ENCODE data around the gene ARHGAP31. TPM values are rescaled to one million over a fixed set of nuclear protein-coding genes. Genes with fewer than 3 reads are reported as not detected.
A peak's percentile ranks its signal among the peaks of the same experiment; 100 is the strongest.

ARHGAP31 gene
- total and polyA plus RNA-seq, 2 experiments from 2014 or later: 1.2 to 4.3 TPM

- ATAC-seq: no peak
- no peak for DNase-seq (ENCODE audit: low spot score)
- H3K36me3 ChIP-seq (ENCODE audit: insufficient read depth): peaks cover 5% of the 10 kb centered on the region; the same call in 1 of the 2 replicates
- H3K79me2 ChIP-seq (replicated peaks; ENCODE audit: insufficient read depth): peaks cover 9% of the 10 kb centered on the region
- TF ChIP-seq STAT1 (IDR thresholded peaks at IDR 0.05; ENCODE audit: unreplicated experiment) (no peak), REST (IDR thresholded peaks at IDR 0.05; ENCODE audit: unreplicated experiment) (no peak), EZH2 (IDR thresholded peaks at IDR 0.05; ENCODE audit: low read depth, unreplicated experiment) (no peak), ZNF114 (CRISPR knock-in tag; IDR thresholded peaks at IDR 0.05) (no peak), POLR2AphosphoS5 (IDR thresholded peaks at IDR 0.05; ENCODE audit: low read depth) (no peak), NANOG (IDR thresholded peaks at IDR 0.05; ENCODE audit: borderline replicate concordance) (no peak)
- H3F3A ChIP-seq (replicated peaks; ENCODE audit: low read depth): no peaks in the 10 kb centered on the region
- no peaks in the 10 kb centered on the region for H3K27me3 ChIP-seq (ENCODE audit: insufficient read depth)
- Mint-ChIP-seq H3K27ac (peak overlapping the region; percentile 93), H3K4me1 (peaks cover 25% of the 10 kb centered on the region), H3K27me3 (ENCODE audit: insufficient read depth, low read depth, poor library complexity) (peaks cover 11% of the 10 kb centered on the region), H3K4me3 (peak overlapping the region; percentile 96), H3K36me3 (ENCODE audit: low read depth) (peaks cover 13% of the 10 kb centered on the region), H3K9me3 (peaks cover 3% of the 10 kb centered on the region; the same call in 2 of the 3 replicates)
- no peaks in the 10 kb centered on the region for H4K20me1 ChIP-seq (replicated peaks; ENCODE audit: insufficient read depth)
- H3K4me1 ChIP-seq (ENCODE audit: insufficient read depth): peaks cover 10% of the 10 kb centered on the region; the same call in 1 of the 2 replicates
- no peaks in the 10 kb centered on the region for H3K9me2 ChIP-seq (ENCODE audit: insufficient read depth)
- H3K4me3 ChIP-seq: peak overlapping the region; percentile 97
- H3K4me2 ChIP-seq: peak overlapping the region; percentile 99
- H3K27ac ChIP-seq (ENCODE audit: low read depth): no peak overlapping the region
- H2AFZ ChIP-seq: peak overlapping the region; percentile 93
Measured at GRCh38 chr3:119468041-119468440, 173.9 kb downstream of the ARHGAP31 start.

DNA sequence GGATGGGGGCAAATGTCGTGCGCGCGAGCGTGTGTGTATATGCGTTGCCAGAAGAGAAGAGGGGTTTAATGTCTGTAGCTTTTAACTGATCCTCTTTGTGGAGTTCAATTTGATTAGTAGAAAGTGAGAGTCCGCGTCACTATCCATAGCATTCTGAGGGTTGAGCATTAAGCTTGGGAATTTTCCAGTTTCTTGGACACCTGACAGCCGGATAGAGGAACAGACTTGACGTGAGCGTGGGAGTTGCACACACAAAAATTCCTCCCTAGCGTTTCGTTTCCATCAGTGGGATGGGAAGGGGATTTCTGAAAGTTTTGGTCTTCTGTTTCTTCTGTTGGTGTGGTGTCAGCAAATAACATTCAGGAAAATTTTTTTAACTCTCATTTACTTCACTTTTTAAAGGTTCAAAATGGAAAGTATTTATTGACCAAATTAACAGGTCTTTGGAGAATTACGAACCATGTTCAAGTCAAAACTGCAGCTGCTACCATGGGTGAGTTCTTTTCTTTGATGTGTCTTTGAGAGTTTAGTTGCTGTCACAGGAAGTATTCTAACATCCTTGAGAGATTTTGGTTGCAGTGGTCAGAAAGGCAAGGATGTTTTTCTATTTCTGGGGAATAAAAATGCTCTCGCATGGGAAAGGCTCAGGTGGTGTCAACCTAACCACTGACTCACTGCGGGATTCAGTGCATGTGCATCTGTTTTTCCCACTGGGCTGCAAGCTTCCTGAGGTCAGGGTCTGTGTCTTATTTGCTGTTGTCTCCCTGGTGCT lies 175.4 kb downstream of the ARHGAP31 start:
- peaks cover 5% of the 10 kb centered on the region for H3K36me3 ChIP-seq (ENCODE audit: insufficient read depth)
- peak overlapping the region; percentile 97 for H3K4me3 ChIP-seq
- Mint-ChIP-seq H3K4me1 (peaks cover 19% of the 10 kb centered on the region), H3K36me3 (ENCODE audit: low read depth) (peaks cover 13% of the 10 kb centered on the region), H3K9me3 (peaks cover 3% of the 10 kb centered on the region; the same call in 1 of the 3 replicates), H3K27me3 (ENCODE audit: insufficient read depth, low read depth, poor library complexity) (peaks cover 7% of the 10 kb centered on the region), H3K4me3 (peak overlapping the region; percentile 96), H3K27ac (peak overlapping the region; percentile 69; the same call in 1 of the 2 replicates)
- H3K4me1 ChIP-seq (ENCODE audit: insufficient read depth): peaks cover 6% of the 10 kb centered on the region; the same call in 1 of the 2 replicates
- peaks cover 6% of the 10 kb centered on the region for H3K79me2 ChIP-seq (replicated peaks; ENCODE audit: insufficient read depth)
- no peaks in the 10 kb centered on the region for H3F3A ChIP-seq (replicated peaks; ENCODE audit: low read depth)
- H3K9me2 ChIP-seq (ENCODE audit: insufficient read depth): no peaks in the 10 kb centered on the region
- ATAC-seq: no peak
- H3K27me3 ChIP-seq (ENCODE audit: insufficient read depth): no peaks in the 10 kb centered on the region
- no peaks in the 10 kb centered on the region for H4K20me1 ChIP-seq (replicated peaks; ENCODE audit: insufficient read depth)
- DNase-seq (ENCODE audit: low spot score): no peak
- peak overlapping the region; percentile 99 for H3K4me2 ChIP-seq
- peak overlapping the region; percentile 61; the same call in 1 of the 2 replicates for H3K27ac ChIP-seq (ENCODE audit: low read depth)
- peak overlapping the region; percentile 100 for H2AFZ ChIP-seq
- TF ChIP-seq JUNB (IDR thresholded peaks at IDR 0.05; ENCODE audit: unreplicated experiment) (no peak), EZH2 (IDR thresholded peaks at IDR 0.05; ENCODE audit: low read depth, unreplicated experiment) (no peak), NANOG (IDR thresholded peaks at IDR 0.05; ENCODE audit: borderline replicate concordance) (no peak), REST (IDR thresholded peaks at IDR 0.05; ENCODE audit: unreplicated experiment) (no peak), CTCF (conservative IDR thresholded peaks at IDR 0.05; ENCODE audit: low read depth in 2 of 2) (no peak), CREB1 (CRISPR knock-in tag; IDR thresholded peaks at IDR 0.05; ENCODE audit: low read depth) (no peak)

Measured in GM23338 (cell line).